ENCODE measurements around the gene AKAP6.
A peak's percentile ranks its signal among the peaks of the same experiment; 100 is the strongest.

AKAP6 gene

GRCh38 chr14:32358781-32359180, 29.7 kb downstream of the AKAP6 start:
- no peak overlapping the region for H3K4me3 ChIP-seq (ENCODE audit: low read depth, low read length)
- TF ChIP-seq, protein P1, sequence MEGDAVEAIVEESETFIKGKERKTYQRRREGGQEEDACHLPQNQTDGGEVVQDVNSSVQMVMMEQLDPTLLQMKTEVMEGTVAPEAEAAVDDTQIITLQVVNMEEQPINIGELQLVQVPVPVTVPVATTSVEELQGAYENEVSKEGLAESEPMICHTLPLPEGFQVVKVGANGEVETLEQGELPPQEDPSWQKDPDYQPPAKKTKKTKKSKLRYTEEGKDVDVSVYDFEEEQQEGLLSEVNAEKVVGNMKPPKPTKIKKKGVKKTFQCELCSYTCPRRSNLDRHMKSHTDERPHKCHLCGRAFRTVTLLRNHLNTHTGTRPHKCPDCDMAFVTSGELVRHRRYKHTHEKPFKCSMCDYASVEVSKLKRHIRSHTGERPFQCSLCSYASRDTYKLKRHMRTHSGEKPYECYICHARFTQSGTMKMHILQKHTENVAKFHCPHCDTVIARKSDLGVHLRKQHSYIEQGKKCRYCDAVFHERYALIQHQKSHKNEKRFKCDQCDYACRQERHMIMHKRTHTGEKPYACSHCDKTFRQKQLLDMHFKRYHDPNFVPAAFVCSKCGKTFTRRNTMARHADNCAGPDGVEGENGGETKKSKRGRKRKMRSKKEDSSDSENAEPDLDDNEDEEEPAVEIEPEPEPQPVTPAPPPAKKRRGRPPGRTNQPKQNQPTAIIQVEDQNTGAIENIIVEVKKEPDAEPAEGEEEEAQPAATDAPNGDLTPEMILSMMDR (IDR thresholded peaks at IDR 0.05; ENCODE audit: low read depth, low read length, missing control alignments) = no peak
- no peak for DNase-seq (ENCODE audit: low read depth)
- in situ Hi-C loops (cut with HindIII; ENCODE audit: low sequenced_read_pairs) = no loop called here

- in situ Hi-C loops (cut with HindIII; ENCODE audit: low sequenced_read_pairs) = no loop called here
- H3K4me3 ChIP-seq (ENCODE audit: low read depth, low read length) = no peak overlapping the region
- no peak for DNase-seq (ENCODE audit: low read depth)
- TF ChIP-seq, protein P1 (IDR thresholded peaks at IDR 0.05; ENCODE audit: low read depth, low read length, missing control alignments) = no peak
These were observed 32.6 kb downstream of the AKAP6 start for GRCh38 chr14:32361674-32362073.

DNA sequence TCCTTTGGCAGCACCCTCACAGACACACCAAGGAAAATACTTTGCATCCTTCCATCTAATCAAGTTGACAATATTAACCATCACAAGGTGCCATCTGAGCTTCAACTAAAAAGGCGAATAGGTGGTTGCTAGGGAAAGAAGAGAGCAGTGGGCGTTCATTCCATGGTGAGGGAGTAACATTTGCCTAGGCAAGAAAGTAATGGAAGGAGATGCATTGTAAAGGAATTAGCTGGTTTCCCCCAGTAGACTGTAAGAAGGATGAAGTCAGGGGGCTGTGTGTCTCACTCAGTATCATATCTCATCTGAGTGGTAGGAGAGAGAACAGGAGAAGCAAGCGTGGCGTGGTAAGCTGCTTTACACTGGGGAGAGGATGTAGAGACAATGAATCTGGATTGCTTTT, 34.7 kb downstream of the AKAP6 start:
- TF ChIP-seq, protein P1 (IDR thresholded peaks at IDR 0.05; ENCODE audit: low read depth, low read length, missing control alignments) = no peak

DNA sequence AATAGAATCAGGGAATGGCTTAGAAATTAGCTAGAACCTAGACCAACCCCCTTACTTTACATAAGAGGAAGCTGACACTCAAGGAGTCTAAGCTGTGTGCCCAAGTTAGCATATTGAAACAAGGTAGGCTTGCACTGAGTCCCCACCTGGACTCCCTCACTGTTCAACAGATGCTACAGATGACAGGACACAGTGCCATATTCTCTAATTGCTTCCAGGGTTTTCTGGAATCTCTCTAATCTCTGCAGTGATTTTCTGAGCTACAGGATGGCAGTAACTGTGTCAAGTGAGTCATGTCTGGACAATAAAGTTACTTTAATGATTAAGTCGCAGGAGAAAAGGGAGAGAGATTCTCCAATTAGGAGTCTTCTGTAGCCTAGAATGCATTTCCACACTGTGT, 35.8 kb downstream of the AKAP6 start:
- in situ Hi-C loops (cut with HindIII; ENCODE audit: low sequenced_read_pairs) = no loop called here
- TF ChIP-seq, protein P1 (IDR thresholded peaks at IDR 0.05; ENCODE audit: low read depth, low read length, missing control alignments) = no peak
- H3K4me3 ChIP-seq (ENCODE audit: low read depth, low read length) = no peak overlapping the region
- DNase-seq (ENCODE audit: low read depth) = no peak

More for the DNA sequence above, 34.7 kb downstream of the AKAP6 start:
- DNase-seq (ENCODE audit: low read depth) = no peak
- in situ Hi-C loops (cut with HindIII; ENCODE audit: low sequenced_read_pairs) = no loop called here
- no peak overlapping the region for H3K4me3 ChIP-seq (ENCODE audit: low read depth, low read length)

GRCh38 chr14:32366256-32366879, 37.3 kb downstream of the AKAP6 start:
- no peak overlapping the region for H3K4me3 ChIP-seq (ENCODE audit: low read depth, low read length)
- in situ Hi-C loops (cut with HindIII; ENCODE audit: low sequenced_read_pairs) = no loop called here
- peak; percentile 61 for DNase-seq (ENCODE audit: low read depth)
- TF ChIP-seq, protein P1 (IDR thresholded peaks at IDR 0.05; ENCODE audit: low read depth, low read length, missing control alignments) = peak; percentile 41

- TF ChIP-seq, protein P1 (IDR thresholded peaks at IDR 0.05; ENCODE audit: low read depth, low read length, missing control alignments) = no peak
- no peak overlapping the region for H3K4me3 ChIP-seq (ENCODE audit: low read depth, low read length)
- peak; percentile 79 for DNase-seq (ENCODE audit: low read depth)
- in situ Hi-C loops (cut with HindIII; ENCODE audit: low sequenced_read_pairs) = no loop called here
These were observed 37.9 kb downstream of the AKAP6 start for GRCh38 chr14:32366986-32367385.
